Right lobe of liver (tissue), 6 donors: ENCODE results near the gene ABCA12. TPM values are rescaled to one million over a fixed set of nuclear protein-coding genes. Genes with fewer than 3 reads are reported as not detected.

ENCODE experiments used
- ATAC-seq, 4 donors: fragments of 200-7000 bp; cut with Tn5 transposase; one replicate each; pipeline ENCODE4 v1.9.1; 2020; ENCODE audit warnings: mild to moderate bottlenecking in 4 of 4, moderate library complexity in 4 of 4
- DNase-seq, 3 donors: peaks; one replicate each; pipeline ENCODE4 v3.0.0-alpha.2; 2020
- H3K27ac ChIP-seq, 3 donors: fragments of 200-600 bp; one replicate each; pipeline ENCODE4 v1.8.0; 2022
- H3K27me3 ChIP-seq, 2 donors: fragments of 200-600 bp; one replicate each; pipeline ENCODE4 v1.8.0; 2022
- H3K36me3 ChIP-seq, 4 donors: fragments of 200-600 bp; sonication (generic) in 1 of 4; one replicate each; pipeline versions ENCODE4 v1.5.1 to v1.8.0; 2017 to 2022; ENCODE audit warnings: control low read depth in 1 of 4
- H3K4me1 ChIP-seq, 4 donors: fragments of 200-600 bp; sonication (generic) in 1 of 4; one replicate each; pipeline versions ENCODE4 v1.5.1 to v1.8.0; 2017 to 2022; ENCODE audit warnings: control low read depth in 1 of 4
- H3K4me3 ChIP-seq, 3 donors: fragments of 200-600 bp; one replicate each; pipeline ENCODE4 v1.8.0; 2022
- H3K9me3 ChIP-seq, 4 donors: fragments of 200-600 bp; sonication (generic) in 1 of 4; one replicate each; pipeline versions ENCODE4 v1.5.1 to v1.8.0; 2017 to 2022; ENCODE audit warnings: control low read depth in 1 of 4
- POLR2A ChIP-seq: fragments of 450-650 bp; IDR thresholded peaks from one replicate; pipeline ENCODE4 v1.6.1; 2017; ENCODE audit warnings: antibody characterized with exemption, mild to moderate bottlenecking
- WGBS: methylation state at CpG from one replicate; pipeline ENCODE4 v1.1.6; 2018; ENCODE audit warnings: low coverage, low lambda C conversion rate; ENCODE audit not compliant: insufficient coverage; ENCODE audit errors: missing lambda C conversion rate; 5-methylcytosine and 5-hydroxymethylcytosine counted together
- intact Hi-C, 2 donors: fragments of 100-400 bp; cut with DNase I; formaldehyde crosslinking; loops; one replicate each; pipeline versions ENCODE4 v1.11.2 to v1.14.1; 2022
- total RNA-seq, 6 experiments: library from RNA; depleted of rRNA in 2 of 6; stranded (reverse); fragments of >200 nt in 2 of 6; fragmentation: NEBNext Ultra II Directional in 3 of 6; extraction: Animal tissue kit (Norgen Biotek cat#: 25700) in 3 of 6; gene quantifications; one replicate each; pipeline versions ENCODE4 v1.1.0 to v1.2.4, GENCODE V29; 2016 to 2023
- TF ChIP-seq, protein P1 (sequence below), 4 donors: fragments of 200-600 bp in 3 of 4; fragments of 450-650 bp in 1 of 4; IDR thresholded peaks; one replicate each; pipeline versions ENCODE4 v1.5.1 to v1.8.0; 2016 to 2022; ENCODE audit warnings: antibody characterized with exemption in 4 of 4, mild to moderate bottlenecking in 2 of 4
- donor health status: DM: no; HTN: yes; CAD: no.
- donor health status: DM: no; HTN: no; CAD: no.
- donor health status: DM: no; HTN: no; CAD: no.
- donor health status: DM: no; HTN: yes; CAD: no.
- donor health status: DM: no; HTN: yes; CAD: no.

ABCA12 gene
- total RNA-seq, 6 experiments from 2014 or later, result not detected

DNA sequence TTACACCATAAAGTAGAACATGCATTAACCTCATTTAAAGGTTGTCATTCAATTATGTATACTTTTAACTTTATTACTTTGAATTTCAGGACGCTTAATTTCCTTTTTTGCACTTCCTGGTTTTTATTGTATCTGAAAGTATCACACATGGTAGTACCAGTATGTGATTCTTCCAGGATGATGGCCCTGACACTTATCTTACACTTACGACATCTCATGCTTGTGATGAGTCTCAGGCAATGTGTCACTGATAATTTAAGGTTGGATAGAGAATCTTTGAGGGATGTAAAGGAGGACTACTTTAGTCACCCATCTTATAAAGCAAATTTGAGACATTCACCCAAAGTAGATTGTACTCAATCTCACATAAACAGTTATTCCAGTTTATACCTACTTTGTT is 74.9 kb downstream of the ABCA12 start:
- intact Hi-C loops, result no loop called here
- ATAC-seq, result no peak
- Histone ChIP-seq H3K4me1 (no peaks in the 10 kb centered on the region), H3K9me3 (no peaks in the 10 kb centered on the region), H3K4me3 (no peak overlapping the region), H3K27ac (no peak overlapping the region), H3K36me3 (no peaks in the 10 kb centered on the region), H3K27me3 (no peaks in the 10 kb centered on the region)
- TF ChIP-seq, protein P1, sequence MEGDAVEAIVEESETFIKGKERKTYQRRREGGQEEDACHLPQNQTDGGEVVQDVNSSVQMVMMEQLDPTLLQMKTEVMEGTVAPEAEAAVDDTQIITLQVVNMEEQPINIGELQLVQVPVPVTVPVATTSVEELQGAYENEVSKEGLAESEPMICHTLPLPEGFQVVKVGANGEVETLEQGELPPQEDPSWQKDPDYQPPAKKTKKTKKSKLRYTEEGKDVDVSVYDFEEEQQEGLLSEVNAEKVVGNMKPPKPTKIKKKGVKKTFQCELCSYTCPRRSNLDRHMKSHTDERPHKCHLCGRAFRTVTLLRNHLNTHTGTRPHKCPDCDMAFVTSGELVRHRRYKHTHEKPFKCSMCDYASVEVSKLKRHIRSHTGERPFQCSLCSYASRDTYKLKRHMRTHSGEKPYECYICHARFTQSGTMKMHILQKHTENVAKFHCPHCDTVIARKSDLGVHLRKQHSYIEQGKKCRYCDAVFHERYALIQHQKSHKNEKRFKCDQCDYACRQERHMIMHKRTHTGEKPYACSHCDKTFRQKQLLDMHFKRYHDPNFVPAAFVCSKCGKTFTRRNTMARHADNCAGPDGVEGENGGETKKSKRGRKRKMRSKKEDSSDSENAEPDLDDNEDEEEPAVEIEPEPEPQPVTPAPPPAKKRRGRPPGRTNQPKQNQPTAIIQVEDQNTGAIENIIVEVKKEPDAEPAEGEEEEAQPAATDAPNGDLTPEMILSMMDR (IDR thresholded peaks at IDR 0.05), result no peak
- 28% methylated on average over 2 of the region's 2 CpGs for WGBS
- DNase-seq, result no peak

DNA sequence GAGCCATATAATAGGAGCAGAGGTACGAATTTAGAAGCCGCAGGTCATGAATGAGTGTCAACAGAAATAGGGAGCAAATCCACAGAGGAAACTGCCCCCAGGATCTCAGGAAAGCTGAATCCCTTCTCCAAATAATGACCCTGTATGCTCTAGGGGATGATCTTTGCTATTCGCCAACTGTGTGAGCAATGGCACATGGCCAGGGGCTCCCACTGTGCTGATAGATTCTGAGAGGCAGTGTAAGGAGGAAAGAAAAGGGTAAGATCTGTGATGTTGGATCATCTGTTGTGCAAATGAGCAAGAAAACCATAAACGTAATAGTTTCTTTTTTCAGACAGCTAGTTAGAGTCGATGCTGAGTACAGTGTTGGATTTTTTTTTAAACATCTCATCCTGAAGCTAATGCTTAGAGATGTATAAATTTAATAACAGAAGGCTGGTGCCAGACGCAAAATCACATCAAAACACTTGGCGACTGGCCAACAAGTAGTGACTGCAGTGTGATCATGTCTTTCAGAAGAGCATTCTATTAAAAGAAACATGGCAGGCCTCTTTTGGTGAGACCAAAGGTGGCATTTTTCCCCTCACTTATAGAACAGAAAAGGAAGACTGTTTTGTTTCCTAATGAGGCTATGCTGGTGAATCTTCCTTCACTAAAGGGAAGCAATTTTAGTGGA is 77.4 kb downstream of the ABCA12 start:
- intact Hi-C loops, result no loop called here
- TF ChIP-seq POLR2A, result no peak
- TF ChIP-seq, protein P1 (IDR thresholded peaks at IDR 0.05), result no peak
- Histone ChIP-seq H3K36me3 (no peaks in the 10 kb centered on the region), H3K4me3 (no peak overlapping the region), H3K4me1 (no peaks in the 10 kb centered on the region), H3K27me3 (no peaks in the 10 kb centered on the region), H3K27ac (no peak overlapping the region), H3K9me3 (no peaks in the 10 kb centered on the region)
- DNase-seq (no peak), ATAC-seq (no peak)
- WGBS, result 47% methylated on average over 7 of the region's 7 CpGs

DNA sequence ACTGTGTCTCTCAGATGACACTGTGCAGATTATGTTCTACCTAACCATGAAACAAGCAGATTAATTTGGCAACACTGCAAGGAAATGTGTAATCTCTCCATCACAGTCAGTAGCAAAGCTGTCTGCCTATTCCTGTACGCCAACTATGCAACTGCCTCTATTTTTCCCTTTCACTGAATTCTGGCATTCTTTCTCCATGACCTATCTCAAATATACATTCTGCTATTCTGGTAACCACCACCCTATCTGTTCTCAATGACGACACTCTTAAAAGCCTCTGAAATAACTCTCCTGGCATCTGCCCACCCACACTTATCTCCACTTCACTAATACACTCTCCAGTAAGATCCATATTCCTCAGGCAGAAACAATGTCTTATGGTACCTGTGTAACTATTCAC is 78.7 kb downstream of the ABCA12 start:
- no peaks in the 10 kb centered on the region for H3K4me1 ChIP-seq
- no peak overlapping the region for H3K27ac ChIP-seq
- intact Hi-C loops, result no loop called here
- H3K36me3 ChIP-seq, result no peaks in the 10 kb centered on the region
- WGBS, result 28% methylated on average over 2 of the region's 2 CpGs
- TF ChIP-seq POLR2A, result no peak
- TF ChIP-seq, protein P1 (IDR thresholded peaks at IDR 0.05), result no peak
- no peak overlapping the region for H3K4me3 ChIP-seq
- no peaks in the 10 kb centered on the region for H3K9me3 ChIP-seq
- H3K27me3 ChIP-seq, result no peaks in the 10 kb centered on the region
- ATAC-seq (no peak), DNase-seq (no peak)

DNA sequence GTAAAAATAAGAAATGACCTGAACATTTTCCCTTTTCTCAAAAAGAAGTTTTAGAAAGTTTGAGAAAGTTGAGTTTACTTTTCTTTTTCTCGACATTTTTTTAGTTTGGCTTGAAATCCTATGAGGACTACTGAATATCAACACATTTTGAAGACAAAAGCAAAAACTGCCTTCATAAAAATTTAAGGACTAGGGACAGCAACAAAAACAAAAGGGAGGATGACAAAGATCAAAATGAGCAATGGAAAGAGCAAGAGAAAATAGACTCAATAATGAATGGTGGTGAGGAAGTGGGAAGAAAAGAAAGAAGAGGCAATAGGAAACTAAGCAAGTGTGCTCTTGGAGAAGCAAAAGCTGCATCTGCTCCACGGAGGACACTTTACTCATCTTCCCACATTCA is 82.5 kb downstream of the ABCA12 start:
- no peak overlapping the region for H3K4me3 ChIP-seq
- ATAC-seq, result no peak
- H3K27ac ChIP-seq, result no peak overlapping the region
- intact Hi-C loops, result no loop called here
- H3K27me3 ChIP-seq, result no peaks in the 10 kb centered on the region
- H3K36me3 ChIP-seq, result no peaks in the 10 kb centered on the region
- 32% methylated on average over 2 of the region's 2 CpGs for WGBS
- DNase-seq, result no peak
- no peaks in the 10 kb centered on the region for H3K4me1 ChIP-seq
- no peaks in the 10 kb centered on the region for H3K9me3 ChIP-seq
- no peak for TF ChIP-seq POLR2A
- TF ChIP-seq, protein P1 (IDR thresholded peaks at IDR 0.05), result no peak

DNA sequence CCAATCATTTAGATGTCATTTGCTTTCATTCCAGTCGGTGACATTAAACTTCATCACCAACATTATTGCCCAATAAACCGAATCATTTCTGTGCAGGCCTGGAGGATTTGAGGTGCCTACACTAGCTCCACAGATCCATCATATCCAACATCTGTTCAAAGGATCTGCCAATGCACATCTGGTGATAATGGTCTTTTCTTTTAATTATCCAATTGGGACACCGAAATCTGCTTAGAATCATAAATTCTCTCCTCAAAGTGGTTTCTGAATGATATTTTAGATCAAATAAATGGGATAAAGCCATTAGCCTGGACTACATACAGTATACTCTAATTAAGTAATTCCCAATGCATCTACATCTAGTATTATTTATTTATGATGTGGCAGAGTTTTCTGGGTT is 85.6 kb downstream of the ABCA12 start:
- no peak overlapping the region for H3K27ac ChIP-seq
- no peaks in the 10 kb centered on the region for H3K9me3 ChIP-seq
- no peak for TF ChIP-seq POLR2A
- TF ChIP-seq, protein P1 (IDR thresholded peaks at IDR 0.05), result no peak
- H3K4me3 ChIP-seq, result no peak overlapping the region
- H3K4me1 ChIP-seq, result no peaks in the 10 kb centered on the region
- intact Hi-C loops, result no loop called here
- ATAC-seq, result no peak
- WGBS, result 51% methylated on average over 3 of the region's 3 CpGs
- no peak for DNase-seq
- no peaks in the 10 kb centered on the region for H3K36me3 ChIP-seq
- H3K27me3 ChIP-seq, result no peaks in the 10 kb centered on the region
